Activated CD4-positive, alpha-beta T cell treated with anti-CD3 and anti-CD28 coated beads, Interleukin-2, amount 10 ng/mL, durations not matched to agents 24 days and 14 days (primary cell): ENCODE data around the gene SLC35A5. TPM values are rescaled to one million over a fixed set of nuclear protein-coding genes. Genes with fewer than 3 reads are reported as not detected.
"Not testable (repeated sequence)": the region's sequence is repeated elsewhere in the genome, so short reads cannot be mapped to it uniquely, and the experiment has no call there.

Experiments
- DNase-seq: peaks from one replicate; pipeline ENCODE4 v3.0.0; 2022
- H3K27ac Mint-ChIP-seq: one replicate; pipeline ENCODE4 v1.8.0; 2022; ENCODE audit warnings: mild to moderate bottlenecking, mixed read lengths
- H3K27me3 Mint-ChIP-seq: one replicate; pipeline ENCODE4 v1.8.0; 2022; ENCODE audit warnings: mixed read lengths
- H3K36me3 Mint-ChIP-seq: one replicate; pipeline ENCODE4 v1.8.0; 2022; ENCODE audit warnings: low read depth, mild to moderate bottlenecking, mixed read lengths
- H3K4me1 Mint-ChIP-seq: one replicate; pipeline ENCODE4 v1.8.0; 2021; ENCODE audit warnings: mixed read lengths
- H3K4me3 Mint-ChIP-seq: one replicate; pipeline ENCODE4 v1.8.0; 2022; ENCODE audit warnings: mild to moderate bottlenecking, moderate library complexity, mixed read lengths
- H3K9me3 Mint-ChIP-seq: one replicate; pipeline ENCODE4 v1.8.0; 2021; ENCODE audit warnings: mixed read lengths
- intact Hi-C: fragments of 100-400 bp; cut with micrococcal nuclease; formaldehyde crosslinking; loops from one replicate; pipeline ENCODE4 v1.15.1; 2023
- total RNA-seq: library from RNA; stranded (reverse); gene quantifications from 2 replicates; pipeline ENCODE4 v1.2.3, GENCODE V29; 2022

SLC35A5 gene
- 15.5 and 16.3 TPM in 2 replicates for total RNA-seq

- peaks cover 24% of the 10 kb centered on the region for H3K4me1 Mint-ChIP-seq
- H3K27ac Mint-ChIP-seq: peak within 1 kb of the TSS; percentile 99
- no peaks in the 10 kb centered on the region for H3K27me3 Mint-ChIP-seq
- DNase-seq: peak; percentile 100
- peaks cover 18% of the 10 kb centered on the region for H3K36me3 Mint-ChIP-seq
- H3K9me3 Mint-ChIP-seq: no peaks in the 10 kb centered on the region
- peak within 1 kb of the TSS; percentile 98 for H3K4me3 Mint-ChIP-seq
- intact Hi-C loops: loop anchor here (1.0 to 5.0 kb wide), 10 partner anchors 65 to 1495 kb away; partner anchors contain the start of genes ATP6V1A, CCDC191, GTPBP8 and NAA50
Measured at GRCh38 chr3:112561734-112562529, at the start of gene SLC35A5, which contains the start of gene ATG3. Gene SLC35A5, plus strand, starts transcription at chr3:112562045. Its CDS starts 1,359 bp downstream, at chr3:112563404. Gene ATG3, minus strand, starts transcription at chr3:112561962. Its CDS starts 434 bp downstream, at chr3:112561528.

- Mint-ChIP-seq H3K4me3 (no peak overlapping the region), H3K27ac (no peak overlapping the region), H3K4me1 (peaks cover 16% of the 10 kb centered on the region), H3K27me3 (no peaks in the 10 kb centered on the region), H3K36me3 (peaks cover 13% of the 10 kb centered on the region), H3K9me3 (peaks cover 14% of the 10 kb centered on the region)
- no peak for DNase-seq
- intact Hi-C loops: no loop called here
Measured at GRCh38 chr3:112512320-112512719, 49.5 kb upstream of the SLC35A5 start.

GRCh38 chr3:112514527-112515128 is 47.2 kb upstream of the SLC35A5 start:
- peak; percentile 76 for DNase-seq
- Mint-ChIP-seq H3K4me3 (no peak overlapping the region), H3K27me3 (no peaks in the 10 kb centered on the region), H3K27ac (peak overlapping the region; percentile 40), H3K36me3 (peaks cover 18% of the 10 kb centered on the region), H3K9me3 (peaks cover 12% of the 10 kb centered on the region), H3K4me1 (peaks cover 22% of the 10 kb centered on the region)
- intact Hi-C loops: loop anchor here (5.0 kb wide), 1 partner anchor 122 kb away; no protein-coding TSS in a partner anchor

GRCh38 chr3:112518970-112519369 is 42.9 kb upstream of the SLC35A5 start:
- peaks cover 10% of the 10 kb centered on the region for H3K36me3 Mint-ChIP-seq
- DNase-seq, H3K27me3 Mint-ChIP-seq, H3K9me3 Mint-ChIP-seq, H3K4me3 Mint-ChIP-seq: not testable (repeated sequence)
- intact Hi-C loops: loop anchor here (1.0 to 5.0 kb wide), 7 partner anchors 20 to 382 kb away; partner anchors contain the start of gene BTLA
- H3K27ac Mint-ChIP-seq: peak overlapping the region; percentile 64
- H3K4me1 Mint-ChIP-seq: peaks cover 22% of the 10 kb centered on the region

- peaks cover 20% of the 10 kb centered on the region for H3K4me1 Mint-ChIP-seq
- H3K4me3 Mint-ChIP-seq: no peak overlapping the region
- H3K27me3 Mint-ChIP-seq: no peaks in the 10 kb centered on the region
- intact Hi-C loops: loop anchor here (1.0 to 5.0 kb wide), 7 partner anchors 20 to 382 kb away; partner anchors contain the start of gene BTLA
- H3K36me3 Mint-ChIP-seq: peaks cover 11% of the 10 kb centered on the region
- DNase-seq: peak; percentile 83
- H3K9me3 Mint-ChIP-seq: peaks cover 7% of the 10 kb centered on the region
- H3K27ac Mint-ChIP-seq: no peak overlapping the region
Measured at GRCh38 chr3:112519424-112520001, 42.3 kb upstream of the SLC35A5 start.

GRCh38 chr3:112524127-112524526 is 37.7 kb upstream of the SLC35A5 start:
- H3K27ac Mint-ChIP-seq, H3K36me3 Mint-ChIP-seq, H3K27me3 Mint-ChIP-seq, H3K4me1 Mint-ChIP-seq, intact Hi-C loops, H3K4me3 Mint-ChIP-seq, H3K9me3 Mint-ChIP-seq, DNase-seq: not testable (repeated sequence)

GRCh38 chr3:112530573-112530972 is 31.3 kb upstream of the SLC35A5 start:
- DNase-seq: no peak
- intact Hi-C loops: loop anchor here (5.0 kb wide), 2 partner anchors 393 to 418 kb away; no protein-coding TSS in a partner anchor
- no peak overlapping the region for H3K4me3 Mint-ChIP-seq
- H3K9me3 Mint-ChIP-seq: no peaks in the 10 kb centered on the region
- no peaks in the 10 kb centered on the region for H3K27me3 Mint-ChIP-seq
- peaks cover 28% of the 10 kb centered on the region for H3K36me3 Mint-ChIP-seq
- peaks cover 1% of the 10 kb centered on the region for H3K4me1 Mint-ChIP-seq
- no peak overlapping the region for H3K27ac Mint-ChIP-seq

GRCh38 chr3:112531358-112531781 is 30.5 kb upstream of the SLC35A5 start:
- no peak overlapping the region for H3K4me3 Mint-ChIP-seq
- no peaks in the 10 kb centered on the region for H3K27me3 Mint-ChIP-seq
- intact Hi-C loops: loop anchor here (1.0 to 5.0 kb wide), 3 partner anchors 204 to 419 kb away; no protein-coding TSS in a partner anchor
- H3K27ac Mint-ChIP-seq: no peak overlapping the region
- no peak for DNase-seq
- H3K4me1 Mint-ChIP-seq: peaks cover 1% of the 10 kb centered on the region
- H3K36me3 Mint-ChIP-seq: peaks cover 30% of the 10 kb centered on the region
- H3K9me3 Mint-ChIP-seq: no peaks in the 10 kb centered on the region

GRCh38 chr3:112539825-112540650 is 21.8 kb upstream of the SLC35A5 start:
- H3K36me3 Mint-ChIP-seq: peaks cover 57% of the 10 kb centered on the region
- intact Hi-C loops: no loop called here
- peaks cover 13% of the 10 kb centered on the region for H3K4me1 Mint-ChIP-seq
- H3K27me3 Mint-ChIP-seq: no peaks in the 10 kb centered on the region
- peak overlapping the region; percentile 34 for H3K27ac Mint-ChIP-seq
- no peak for DNase-seq
- H3K9me3 Mint-ChIP-seq: no peaks in the 10 kb centered on the region
- no peak overlapping the region for H3K4me3 Mint-ChIP-seq

- peaks cover 47% of the 10 kb centered on the region for H3K36me3 Mint-ChIP-seq
Measured at GRCh38 chr3:112546216-112546759, 15.6 kb upstream of the SLC35A5 start.

GRCh38 chr3:112550859-112551258 is 11.0 kb upstream of the SLC35A5 start:
- no peaks in the 10 kb centered on the region for H3K27me3 Mint-ChIP-seq
- peaks cover 14% of the 10 kb centered on the region for H3K4me1 Mint-ChIP-seq
- H3K4me3 Mint-ChIP-seq: no peak overlapping the region
- DNase-seq: no peak
- H3K9me3 Mint-ChIP-seq: no peaks in the 10 kb centered on the region
- H3K27ac Mint-ChIP-seq: no peak overlapping the region
- H3K36me3 Mint-ChIP-seq: peaks cover 54% of the 10 kb centered on the region
- intact Hi-C loops: no loop called here

More at GRCh38 chr3:112546216-112546759, 15.6 kb upstream of the SLC35A5 start:
- Mint-ChIP-seq H3K27ac (no peak overlapping the region), H3K4me3 (no peak overlapping the region), H3K4me1 (peaks cover 3% of the 10 kb centered on the region), H3K27me3 (no peaks in the 10 kb centered on the region), H3K9me3 (no peaks in the 10 kb centered on the region)
- intact Hi-C loops: no loop called here
- no peak for DNase-seq

- H3K4me1 Mint-ChIP-seq: peaks cover 33% of the 10 kb centered on the region
- H3K27ac Mint-ChIP-seq: no peak overlapping the region
- H3K9me3 Mint-ChIP-seq: no peaks in the 10 kb centered on the region
- H3K27me3 Mint-ChIP-seq: no peaks in the 10 kb centered on the region
- intact Hi-C loops: no loop called here
- H3K4me3 Mint-ChIP-seq: no peak overlapping the region
- no peak for DNase-seq
- H3K36me3 Mint-ChIP-seq: peaks cover 44% of the 10 kb centered on the region
Measured at GRCh38 chr3:112555535-112556170, 6.2 kb upstream of the SLC35A5 start.
